HUES48 (cell line): ENCODE data around the gene TIAM1.

Source experiments
- H3K27ac ChIP-seq: one replicate; pipeline ENCODE4 v1.7.0; 2013; ENCODE audit warnings: low read depth, low read length, inconsistent platforms
- H3K27me3 ChIP-seq: 2 replicates; pipeline ENCODE4 v1.6.1; 2013; ENCODE audit warnings: mild to moderate bottlenecking, low read length; ENCODE audit not compliant: control insufficient read depth, insufficient read depth
- H3K36me3 ChIP-seq: 2 replicates; pipeline ENCODE4 v1.6.1; 2013; ENCODE audit warnings: low read length; ENCODE audit not compliant: control insufficient read depth, insufficient read depth
- H3K4me1 ChIP-seq: 2 replicates; pipeline ENCODE4 v1.6.1; 2013; ENCODE audit warnings: mild to moderate bottlenecking, low read length; ENCODE audit not compliant: control insufficient read depth, insufficient read depth
- H3K4me3 ChIP-seq: 2 replicates; pipeline ENCODE4 v1.5.1; 2013; ENCODE audit warnings: mild to moderate bottlenecking, low read depth, low read length
- H3K9ac ChIP-seq: 2 replicates; pipeline ENCODE4 v1.6.1; 2013; ENCODE audit warnings: mild to moderate bottlenecking, low read depth, low read length, moderate library complexity
- H3K9me3 ChIP-seq: 2 replicates; pipeline ENCODE4 v1.6.1; 2013; ENCODE audit warnings: low read length; ENCODE audit not compliant: control insufficient read depth, insufficient read depth

The TIAM1 gene

DNA sequence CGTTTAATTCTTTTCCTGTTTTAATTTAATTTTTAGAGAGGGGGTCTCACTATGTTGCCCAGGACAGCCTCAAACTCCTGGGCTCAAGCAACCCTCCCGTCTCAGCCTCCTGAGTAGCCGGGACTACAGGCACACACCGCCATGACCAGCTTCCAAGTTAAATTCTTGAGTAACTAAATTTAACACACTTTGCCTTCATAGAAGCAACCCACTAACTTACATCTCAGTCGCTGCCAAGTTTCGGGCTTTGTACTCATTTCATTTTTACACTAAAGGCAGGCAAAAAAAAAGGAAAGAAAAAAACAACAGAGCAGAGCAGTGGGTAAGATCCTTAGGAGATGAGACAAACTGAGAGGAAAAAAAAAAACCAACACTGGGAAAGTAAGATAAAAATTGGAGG lies 3.5 kb downstream of the TIAM1 start:
- H3K4me3 ChIP-seq, result no peak overlapping the region
- H3K4me1 ChIP-seq, result peaks cover 40% of the 10 kb centered on the region
- peaks cover 6% of the 10 kb centered on the region for H3K27me3 ChIP-seq
- no peak overlapping the region for H3K9ac ChIP-seq
- H3K36me3 ChIP-seq, result 0 out of 2 replicates have a peak, but pooled peaks cover 6% of the 10 kb centered on the region
- no peak overlapping the region for H3K27ac ChIP-seq
- no peaks in the 10 kb centered on the region for H3K9me3 ChIP-seq

DNA sequence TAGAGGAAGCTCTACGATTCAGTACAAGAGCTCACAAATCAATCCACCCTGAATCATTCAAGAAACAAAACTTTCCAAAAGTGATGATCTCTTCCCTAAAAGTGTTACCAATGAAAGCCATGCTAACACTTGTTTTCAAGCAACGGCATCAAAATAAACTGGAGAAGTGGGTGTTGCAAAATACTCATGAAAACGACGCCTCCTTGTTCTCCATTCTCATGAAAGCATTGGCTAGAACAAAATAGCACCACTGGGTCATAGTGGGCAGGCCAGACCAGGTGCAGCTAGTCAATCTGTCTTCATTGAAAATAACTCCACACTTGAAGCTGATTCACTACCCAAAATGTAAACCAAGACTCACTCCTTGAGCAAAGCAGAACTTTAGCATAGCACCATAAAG lies 4.3 kb downstream of the TIAM1 start:
- Histone ChIP-seq H3K27ac (no peak overlapping the region), H3K9me3 (no peaks in the 10 kb centered on the region), H3K4me3 (no peak overlapping the region), H3K4me1 (peaks cover 40% of the 10 kb centered on the region), H3K9ac (no peak overlapping the region), H3K27me3 (peaks cover 6% of the 10 kb centered on the region), H3K36me3 (0 out of 2 replicates have a peak, but pooled peaks cover 6% of the 10 kb centered on the region)

DNA sequence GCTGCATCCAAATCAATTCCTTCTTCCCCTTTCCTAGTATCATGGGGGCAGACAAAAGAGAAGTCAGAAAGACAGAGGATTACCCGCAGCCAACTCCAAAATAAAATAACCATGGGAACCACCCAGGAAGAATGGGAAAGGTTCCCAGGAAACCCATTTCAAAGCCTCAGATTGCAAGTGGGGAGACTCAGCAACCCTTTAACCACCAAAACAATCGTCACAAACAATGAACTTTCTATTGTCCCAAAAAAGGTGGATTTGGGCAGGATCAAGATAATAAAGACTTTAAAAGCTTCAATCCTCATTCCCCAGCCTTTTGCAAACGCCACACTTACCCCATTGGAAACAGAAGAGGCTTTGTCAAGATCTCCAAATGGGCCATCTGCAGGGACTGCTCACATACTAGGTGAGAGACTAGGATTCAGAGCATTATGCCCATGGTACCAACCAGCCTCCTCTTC lies 5.1 kb downstream of the TIAM1 start:
- Histone ChIP-seq H3K9ac (no peak overlapping the region), H3K4me3 (0 out of 2 replicates have a peak overlapping the region, but pooled peaks have one; percentile 14), H3K27me3 (peaks cover 6% of the 10 kb centered on the region), H3K36me3 (0 out of 2 replicates have a peak, but pooled peaks cover 6% of the 10 kb centered on the region), H3K4me1 (peaks cover 35% of the 10 kb centered on the region), H3K27ac (peak overlapping the region; percentile 66), H3K9me3 (no peaks in the 10 kb centered on the region)

DNA sequence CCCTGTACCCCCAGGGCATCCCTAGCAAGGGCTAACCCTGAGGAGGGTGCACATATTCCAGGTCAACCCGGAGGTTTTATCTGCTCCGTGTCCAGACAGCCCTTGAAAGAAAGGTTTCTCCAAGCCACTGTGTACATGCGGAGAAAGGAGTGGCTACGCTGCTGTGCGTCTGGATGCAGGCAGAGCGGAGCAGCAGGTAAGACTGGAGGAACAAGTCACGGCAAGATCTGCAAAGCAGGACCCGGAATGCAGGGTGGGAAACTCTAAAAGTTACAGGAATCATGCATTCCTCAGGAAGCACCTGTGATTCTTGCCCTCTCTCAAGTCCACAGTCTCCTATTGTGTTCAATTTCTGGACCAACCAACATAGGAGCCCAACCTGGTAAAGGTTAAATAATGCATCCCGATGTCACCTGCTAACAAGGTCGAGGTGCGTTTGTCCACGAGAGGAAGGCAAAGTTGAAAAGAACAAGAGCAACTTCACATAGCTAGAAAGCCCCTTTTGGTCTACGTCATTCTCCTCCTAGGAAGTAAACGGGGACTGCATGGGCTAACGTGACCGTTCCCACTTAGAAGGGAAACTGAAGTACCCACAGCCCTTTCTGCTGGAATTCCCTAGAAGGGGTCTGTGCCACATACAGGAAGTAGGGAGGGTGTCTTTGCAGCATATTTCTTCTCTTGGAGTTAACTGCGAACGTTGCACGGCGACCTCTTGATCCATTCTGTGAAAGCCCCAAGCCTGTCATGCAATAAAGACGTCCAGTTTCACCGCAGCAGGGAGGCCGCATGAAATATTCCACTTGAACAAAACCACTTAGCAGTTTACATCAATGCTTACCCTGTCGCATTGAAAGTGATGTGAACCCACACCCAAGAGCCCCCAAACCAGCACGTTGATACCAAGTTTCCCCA lies 5.8 kb downstream of the TIAM1 start:
- Histone ChIP-seq H3K27me3 (peaks cover 5% of the 10 kb centered on the region), H3K4me3 (no peak overlapping the region), H3K9ac (no peak overlapping the region), H3K4me1 (peaks cover 33% of the 10 kb centered on the region), H3K36me3 (0 out of 2 replicates have a peak, but pooled peaks cover 6% of the 10 kb centered on the region), H3K27ac (peak overlapping the region; percentile 8), H3K9me3 (no peaks in the 10 kb centered on the region)

DNA sequence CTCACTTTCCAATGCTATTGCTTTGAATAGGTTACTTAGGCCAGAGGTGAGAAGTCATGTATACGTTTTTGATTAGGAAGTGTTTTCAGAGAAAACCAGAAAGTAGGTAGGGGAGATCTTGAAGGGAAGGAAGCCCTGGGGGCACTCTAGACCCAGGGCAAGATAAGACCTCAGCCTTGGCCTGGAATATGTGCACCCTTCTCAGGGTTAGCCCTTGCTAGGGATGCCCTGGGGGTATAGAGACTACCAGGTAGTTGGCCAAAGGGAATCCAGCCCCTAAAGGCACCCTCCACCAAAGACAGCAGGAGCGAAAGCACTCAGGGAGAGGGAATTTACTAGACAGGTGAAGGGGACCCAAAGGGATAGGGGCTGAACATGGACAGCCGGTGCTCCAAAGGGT lies 7.0 kb downstream of the TIAM1 start:
- H3K36me3 ChIP-seq, result 0 out of 2 replicates have a peak, but pooled peaks cover 6% of the 10 kb centered on the region
- no peak overlapping the region for H3K27ac ChIP-seq
- no peak overlapping the region for H3K9ac ChIP-seq
- no peaks in the 10 kb centered on the region for H3K27me3 ChIP-seq
- H3K9me3 ChIP-seq, result no peaks in the 10 kb centered on the region
- no peak overlapping the region for H3K4me3 ChIP-seq
- H3K4me1 ChIP-seq, result peaks cover 28% of the 10 kb centered on the region

DNA sequence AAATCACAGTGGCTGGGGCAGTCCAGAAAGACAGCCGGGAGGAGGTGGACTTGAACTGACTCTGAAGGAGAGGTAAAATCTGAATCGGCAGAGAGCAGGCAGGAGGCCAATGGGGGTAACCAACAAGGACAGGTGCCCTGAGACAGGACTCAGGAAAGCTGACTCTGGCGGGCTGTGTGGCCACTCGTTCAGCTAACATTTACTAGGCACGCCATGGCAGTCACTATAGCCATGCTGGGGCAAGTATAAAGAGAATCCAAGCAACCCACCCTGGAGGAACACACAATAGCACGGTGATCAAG lies 7.4 kb downstream of the TIAM1 start:
- Histone ChIP-seq H3K4me1 (peaks cover 28% of the 10 kb centered on the region), H3K9me3 (no peaks in the 10 kb centered on the region), H3K9ac (no peak overlapping the region), H3K36me3 (0 out of 2 replicates have a peak, but pooled peaks cover 6% of the 10 kb centered on the region), H3K27ac (no peak overlapping the region), H3K27me3 (no peaks in the 10 kb centered on the region), H3K4me3 (no peak overlapping the region)

DNA sequence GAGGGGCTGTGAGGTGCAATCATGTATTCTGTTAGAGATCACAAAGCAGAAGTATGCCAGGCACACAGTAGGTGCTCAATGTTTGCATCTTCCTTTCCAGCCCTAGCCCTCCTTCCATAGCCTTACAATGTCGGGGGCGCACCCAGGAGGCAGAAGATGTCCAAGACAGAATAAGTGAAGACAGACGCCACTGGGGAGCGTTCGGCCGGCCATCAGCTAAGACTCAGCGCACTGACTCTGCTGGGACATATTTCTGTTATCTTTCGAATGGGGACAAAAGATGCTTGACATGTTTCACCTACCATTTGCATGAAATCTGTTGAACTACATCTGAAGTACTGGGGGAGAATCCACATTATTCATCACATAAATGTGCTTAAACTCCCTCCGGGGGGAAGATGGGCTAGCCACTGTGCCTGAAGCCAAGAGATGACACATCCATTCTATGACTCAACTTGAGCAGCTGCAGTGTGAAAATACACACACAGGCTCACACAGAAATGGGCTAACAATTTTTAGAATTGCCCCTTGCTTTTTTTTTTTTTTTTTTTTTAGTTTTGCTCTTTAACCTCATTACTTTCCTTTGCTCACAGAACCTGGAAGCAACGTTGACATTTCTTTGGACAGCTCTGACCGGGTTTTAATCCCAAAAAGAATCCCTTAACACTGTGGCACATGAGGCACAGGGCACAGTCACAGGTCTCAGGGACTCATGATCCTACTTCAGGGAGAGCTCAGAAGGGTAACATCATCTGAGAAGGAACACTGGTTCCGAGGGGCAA lies 7.9 kb downstream of the TIAM1 start:
- no peak overlapping the region for H3K27ac ChIP-seq
- 0 out of 2 replicates have a peak, but pooled peaks cover 6% of the 10 kb centered on the region for H3K36me3 ChIP-seq
- no peak overlapping the region for H3K4me3 ChIP-seq
- no peaks in the 10 kb centered on the region for H3K9me3 ChIP-seq
- no peaks in the 10 kb centered on the region for H3K27me3 ChIP-seq
- peaks cover 24% of the 10 kb centered on the region for H3K4me1 ChIP-seq
- H3K9ac ChIP-seq, result no peak overlapping the region

DNA sequence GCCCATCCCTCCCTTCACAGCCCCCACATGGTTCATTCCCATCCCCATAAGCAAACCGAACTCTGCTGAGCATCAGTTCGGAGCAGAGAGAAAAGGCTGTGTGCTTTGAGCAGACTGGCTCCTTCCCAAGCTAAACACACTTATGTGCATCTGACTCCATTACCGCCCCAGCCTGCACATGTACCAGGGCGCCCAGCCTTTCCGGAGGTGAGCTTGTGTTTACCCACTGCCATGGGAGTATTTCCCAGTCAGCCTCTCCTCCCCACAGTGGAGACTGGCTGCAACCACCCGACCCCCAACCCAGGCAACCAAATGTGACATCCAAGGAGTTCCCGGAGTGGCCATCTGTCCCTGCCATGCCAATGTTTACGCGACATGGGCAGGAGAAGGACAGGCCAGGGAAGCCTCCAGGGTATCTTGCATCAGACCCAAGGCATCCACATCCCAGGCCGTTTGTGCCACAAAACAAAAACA lies 9.4 kb downstream of the TIAM1 start:
- no peak overlapping the region for H3K27ac ChIP-seq
- no peak overlapping the region for H3K4me3 ChIP-seq
- no peak overlapping the region; the same call in 1 of the 2 replicates for H3K9ac ChIP-seq
- H3K36me3 ChIP-seq, result 0 out of 2 replicates have a peak, but pooled peaks cover 6% of the 10 kb centered on the region
- H3K4me1 ChIP-seq, result peaks cover 18% of the 10 kb centered on the region
- H3K9me3 ChIP-seq, result 0 out of 2 replicates have a peak, but pooled peaks cover 3% of the 10 kb centered on the region
- no peaks in the 10 kb centered on the region for H3K27me3 ChIP-seq

DNA sequence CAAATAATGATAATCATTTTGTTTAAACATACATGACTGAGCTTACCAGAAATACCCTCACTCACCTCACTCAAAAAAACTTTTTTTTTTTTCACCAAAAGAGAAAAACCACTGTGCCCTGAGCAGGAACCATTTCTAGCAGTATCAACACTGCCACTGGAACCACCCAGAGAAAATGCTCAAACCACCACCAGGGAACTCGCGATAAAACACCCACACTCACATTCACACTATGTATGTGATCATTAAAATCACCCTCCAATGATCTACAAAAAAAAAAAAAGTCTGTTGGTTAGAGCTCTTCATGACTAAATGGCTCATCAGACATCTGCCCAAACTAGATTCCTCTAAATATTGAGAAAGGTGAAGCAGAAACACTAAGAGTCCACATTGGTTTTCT lies 11.5 kb downstream of the TIAM1 start:
- H3K4me1 ChIP-seq, result no peaks in the 10 kb centered on the region
- no peak overlapping the region for H3K9ac ChIP-seq
- no peak overlapping the region for H3K27ac ChIP-seq
- no peaks in the 10 kb centered on the region for H3K36me3 ChIP-seq
- H3K4me3 ChIP-seq, result no peak overlapping the region
- H3K27me3 ChIP-seq, result no peaks in the 10 kb centered on the region
- 0 out of 2 replicates have a peak, but pooled peaks cover 3% of the 10 kb centered on the region for H3K9me3 ChIP-seq

DNA sequence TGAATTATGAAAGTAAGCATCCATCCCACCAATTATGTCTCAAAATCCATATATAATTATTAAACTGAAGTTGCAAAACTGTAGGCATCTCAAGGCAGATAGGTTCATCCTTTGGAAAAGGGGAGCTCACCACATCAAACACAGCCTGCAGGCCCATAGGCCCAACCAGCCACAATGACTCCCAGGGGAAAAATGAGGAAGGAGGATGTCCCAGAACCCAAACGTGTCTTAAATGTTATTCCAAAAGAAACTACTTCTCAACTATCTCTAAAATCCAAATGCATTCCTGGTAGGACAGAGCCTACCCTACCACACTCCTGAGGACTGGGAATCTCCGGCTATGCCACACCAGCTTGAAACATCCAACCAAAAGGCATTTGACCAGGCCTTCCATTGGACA lies 12.8 kb downstream of the TIAM1 start:
- Histone ChIP-seq H3K9me3 (0 out of 2 replicates have a peak, but pooled peaks cover 3% of the 10 kb centered on the region), H3K27ac (no peak overlapping the region), H3K27me3 (no peaks in the 10 kb centered on the region), H3K4me3 (no peak overlapping the region), H3K4me1 (no peaks in the 10 kb centered on the region), H3K9ac (no peak overlapping the region), H3K36me3 (no peaks in the 10 kb centered on the region)
